Activated CD4-positive, alpha-beta memory T cell treated with anti-CD3 and anti-CD28 coated beads, Interleukin-2, amount 10 ng/mL, durations not matched to agents 7 days and 5 days (primary cell): ENCODE data around the gene LRP5. TPM values are rescaled to one million over a fixed set of nuclear protein-coding genes. Genes with fewer than 3 reads are reported as not detected.
"Not testable (repeated sequence)": the region's sequence is repeated elsewhere in the genome, so short reads cannot be mapped to it uniquely, and the experiment has no call there.

Experiments used
- CTCF ChIA-PET: fragments of 350-600 bp; sonication (Branson Sonifier 250); formaldehyde crosslinking; loops from one replicate; lab custom pipeline; 2021; ENCODE audit warnings: antibody characterized with exemption, inconsistent platforms; lab: Charles Lee
- POLR2A ChIA-PET: fragments of 350-600 bp; sonication (Branson Sonifier 250); formaldehyde crosslinking; loops from one replicate; lab custom pipeline; 2021; ENCODE audit warnings: antibody characterized with exemption; lab: Charles Lee
- DNase-seq: peaks from one replicate; pipeline ENCODE4 v3.0.0-alpha.2; 2020
- H3K27ac Mint-ChIP-seq: one replicate; pipeline ENCODE4 v1.8.0; 2021; ENCODE audit warnings: mild to moderate bottlenecking, mixed read lengths
- H3K27me3 Mint-ChIP-seq: one replicate; pipeline ENCODE4 v1.8.0; 2021; ENCODE audit warnings: mixed read lengths
- H3K36me3 Mint-ChIP-seq: one replicate; pipeline ENCODE4 v1.8.0; 2021; ENCODE audit warnings: low read depth, mixed read lengths
- H3K4me1 Mint-ChIP-seq: one replicate; pipeline ENCODE4 v1.8.0; 2021; ENCODE audit warnings: mixed read lengths
- H3K4me3 Mint-ChIP-seq: one replicate; pipeline ENCODE4 v1.8.0; 2021; ENCODE audit warnings: mild to moderate bottlenecking, mixed read lengths
- H3K9me3 Mint-ChIP-seq: one replicate; pipeline ENCODE4 v1.8.0; 2021; ENCODE audit warnings: mixed read lengths
- total RNA-seq, 2 experiments: library from RNA; stranded (reverse); gene quantifications; one replicate each; pipeline ENCODE4 v1.2.3, GENCODE V29; 2021

The LRP5 gene
- total RNA-seq, 2 experiments from 2014 or later = 12.3 to 13.5 TPM

DNA sequence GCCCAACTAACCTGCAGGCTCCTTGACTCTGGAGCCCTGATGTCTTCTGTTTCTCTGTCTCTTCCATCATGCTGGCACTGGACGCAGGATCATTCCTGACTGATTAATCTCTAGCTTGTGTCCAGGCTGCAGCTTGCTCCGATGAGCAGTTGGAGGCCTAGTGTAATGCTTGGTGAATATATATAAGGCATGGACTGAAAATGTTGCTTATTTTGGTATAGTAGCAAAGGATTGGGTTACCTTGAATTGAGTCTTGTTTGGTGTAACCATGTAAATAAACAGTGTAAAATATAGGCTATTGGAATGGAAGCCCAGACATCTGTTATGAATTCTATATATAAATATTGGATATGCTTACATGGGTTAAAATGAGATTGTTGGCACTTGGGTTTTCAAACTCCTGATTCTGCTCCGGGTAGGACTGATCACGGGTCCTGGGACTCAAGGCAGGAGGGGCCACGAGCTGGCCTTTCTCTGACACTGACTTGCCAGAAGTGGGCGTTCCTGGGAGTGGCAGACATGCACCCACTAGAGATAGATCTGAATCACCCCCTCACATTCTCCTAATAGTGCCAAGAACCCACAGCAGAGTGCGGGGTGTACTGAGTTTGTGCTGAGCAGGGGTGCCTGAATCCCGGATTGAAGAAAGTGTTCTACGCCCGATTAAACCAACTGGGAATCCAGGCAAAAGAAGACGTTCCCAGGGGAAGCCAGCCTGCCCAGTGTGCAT lies 25.8 kb downstream of the LRP5 start:
- Mint-ChIP-seq H3K4me1 (peaks cover 66% of the 10 kb centered on the region), H3K27me3 (no peaks in the 10 kb centered on the region), H3K4me3 (no peak overlapping the region), H3K36me3 (peaks cover 4% of the 10 kb centered on the region), H3K27ac (peak overlapping the region; percentile 16), H3K9me3 (no peaks in the 10 kb centered on the region)
- ChIA-PET POLR2A (interaction anchor here (1.1 to 1.3 kb wide), 2 partner anchors 10 to 67 kb away, joined by 3 read pairs; partner anchors contain the start of gene C11orf24), CTCF (no interaction called here)
- DNase-seq = no peak

DNA sequence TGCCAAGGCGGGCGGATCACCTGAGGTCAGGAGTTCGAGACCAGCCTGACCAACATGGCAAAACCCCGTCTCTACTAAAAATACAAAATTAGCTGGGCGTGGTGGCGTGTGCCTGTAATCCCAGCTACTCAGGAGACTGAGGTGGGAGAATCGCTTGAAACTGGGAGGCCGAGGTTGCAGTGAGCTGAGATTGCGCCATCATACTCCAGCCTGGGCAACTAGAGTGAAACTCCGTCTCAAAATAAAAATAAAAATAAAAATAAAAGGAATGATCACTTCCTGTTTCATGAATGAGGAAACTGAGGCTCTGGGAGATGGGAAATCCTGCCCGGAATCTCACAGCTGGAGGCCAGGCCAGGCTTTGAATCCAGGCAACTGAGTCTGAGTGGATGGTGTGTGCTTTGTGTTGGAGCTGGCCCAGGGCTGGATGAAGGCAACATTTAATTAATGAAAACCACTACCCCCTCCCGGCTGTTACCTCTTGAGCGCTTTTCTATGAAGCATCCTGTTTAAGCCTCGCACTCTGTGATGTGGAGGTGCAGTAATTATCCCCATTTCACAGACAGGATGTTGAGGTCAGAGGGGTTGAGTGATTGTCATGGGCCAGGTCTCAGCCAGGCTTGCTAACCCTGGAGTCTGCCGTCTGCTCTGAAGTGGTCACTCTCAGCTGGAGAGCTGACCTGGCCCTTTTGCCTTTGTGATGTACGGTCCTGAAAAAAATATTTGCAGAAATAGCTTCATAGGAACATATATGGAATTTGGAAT lies 27.8 kb downstream of the LRP5 start:
- Mint-ChIP-seq H3K27me3 (no peaks in the 10 kb centered on the region), H3K27ac (peak overlapping the region; percentile 79), H3K9me3 (no peaks in the 10 kb centered on the region), H3K4me1 (peaks cover 61% of the 10 kb centered on the region), H3K36me3 (no peaks in the 10 kb centered on the region), H3K4me3 (no peak overlapping the region)
- ChIA-PET POLR2A (interaction anchor here (1.3 to 1.6 kb wide), 4 partner anchors 9 to 68 kb away, joined by 4 to 6 read pairs (median 6); partner anchors contain the start of gene C11orf24), CTCF (interaction anchor here (0.9 to 1.4 kb wide), 3 partner anchors 15 to 83 kb away, joined by 3 to 5 read pairs (median 3); partner anchors contain the start of gene C11orf24)
- DNase-seq = peak; percentile 66

DNA sequence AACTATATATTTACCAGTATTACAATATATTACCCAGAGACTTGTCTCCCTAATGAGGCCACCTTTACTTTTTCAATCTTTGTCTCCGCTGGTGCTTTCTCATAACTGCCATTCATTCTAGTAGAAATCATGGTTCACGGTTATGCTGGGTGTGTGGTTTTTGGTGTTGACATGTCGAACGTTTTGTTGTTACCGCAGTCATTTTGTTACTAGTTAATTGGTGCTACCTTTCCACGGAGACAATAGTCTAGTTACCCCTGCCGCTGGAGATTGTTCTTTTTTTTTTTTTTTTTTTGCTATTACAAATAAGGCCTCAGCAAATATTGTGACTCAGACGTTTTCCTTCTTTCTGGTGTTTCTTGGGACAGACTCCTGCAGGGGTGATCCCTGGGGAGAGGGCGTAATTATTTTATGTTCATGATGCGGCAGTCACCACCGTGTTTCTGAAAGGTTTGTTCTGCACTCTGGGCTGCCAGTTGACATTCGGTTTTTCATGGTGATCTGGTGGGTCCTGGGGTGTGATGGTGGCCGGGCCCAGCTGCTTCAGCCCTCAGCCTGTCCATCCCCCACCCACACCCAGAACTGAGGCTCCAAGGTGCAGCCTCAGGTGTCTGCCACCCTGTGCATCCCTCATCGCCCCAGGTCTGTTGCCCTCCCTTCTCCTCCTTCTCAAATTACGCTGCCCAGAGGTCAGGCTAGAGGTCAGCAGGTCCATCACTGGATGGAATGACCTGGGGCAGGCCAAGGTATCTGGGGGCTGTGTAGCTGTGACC lies 28.6 kb downstream of the LRP5 start:
- Mint-ChIP-seq H3K36me3 (no peaks in the 10 kb centered on the region), H3K27ac (peak overlapping the region; percentile 79), H3K9me3 (peaks cover 3% of the 10 kb centered on the region), H3K27me3 (no peaks in the 10 kb centered on the region), H3K4me3 (peak overlapping the region; percentile 4), H3K4me1 (peaks cover 61% of the 10 kb centered on the region)
- DNase-seq = peak; percentile 52
- ChIA-PET CTCF (interaction anchor here (0.9 to 1.2 kb wide), 2 partner anchors 16 to 69 kb away, joined by 3 read pairs; partner anchors contain the start of gene C11orf24), POLR2A (interaction anchor here (0.9 to 1.6 kb wide), 7 partner anchors 10 to 121 kb away, joined by 3 to 6 read pairs (median 4); partner anchors contain the start of gene C11orf24)

DNA sequence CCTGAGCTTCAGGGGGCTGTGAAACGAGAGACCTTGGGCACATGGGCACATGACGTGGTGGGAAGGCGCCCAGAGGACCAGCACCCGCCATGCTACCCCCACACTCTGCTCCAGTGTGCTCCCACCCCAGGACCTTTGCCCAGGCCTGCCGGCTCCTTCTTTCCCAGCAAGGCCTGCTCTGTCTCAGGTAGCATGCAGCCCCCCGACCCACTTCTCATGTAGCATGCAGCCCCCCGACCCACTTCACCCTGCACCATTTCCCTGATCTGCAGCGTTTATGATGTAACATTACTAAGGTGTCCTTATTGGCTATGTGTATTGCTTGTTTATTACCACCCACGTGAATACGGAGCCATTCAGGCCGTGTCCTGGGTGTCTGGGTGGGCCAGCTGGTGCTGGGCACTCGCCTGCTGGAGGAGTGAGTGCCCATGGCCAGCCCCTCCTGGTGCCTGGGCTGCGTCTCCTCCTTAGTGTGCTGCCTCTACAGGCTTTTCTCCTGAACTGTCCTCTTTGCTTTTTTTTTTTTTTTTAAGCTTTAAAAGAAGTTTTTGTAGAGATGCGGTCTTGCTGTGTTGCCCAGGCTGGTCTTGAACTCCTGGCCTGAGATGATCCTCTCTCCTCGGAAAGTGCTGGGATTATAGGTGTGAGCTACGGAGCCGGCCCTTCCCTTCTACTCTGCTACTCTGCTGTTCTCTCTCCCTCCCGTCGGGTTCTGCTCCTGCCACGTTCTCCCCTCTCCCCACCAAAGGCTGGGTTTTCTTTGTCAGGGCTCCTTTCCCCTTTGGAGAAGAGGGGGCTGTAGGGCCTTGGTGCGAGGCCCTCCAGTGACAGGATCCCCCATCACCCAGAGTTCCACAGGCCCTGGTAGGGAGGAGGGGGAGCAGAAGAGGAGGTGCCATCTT lies 29.4 kb downstream of the LRP5 start:
- H3K4me3 Mint-ChIP-seq = no peak overlapping the region
- POLR2A ChIA-PET = interaction anchor here (0.9 to 1.6 kb wide), 4 partner anchors 14 to 120 kb away, joined by 3 to 5 read pairs (median 4); no protein-coding TSS in a partner anchor
- peaks cover 62% of the 10 kb centered on the region for H3K4me1 Mint-ChIP-seq
- no peak overlapping the region for H3K27ac Mint-ChIP-seq
- no peaks in the 10 kb centered on the region for H3K27me3 Mint-ChIP-seq
- no peak for DNase-seq
- peaks cover 3% of the 10 kb centered on the region for H3K9me3 Mint-ChIP-seq
- H3K36me3 Mint-ChIP-seq = no peaks in the 10 kb centered on the region
- CTCF ChIA-PET = no interaction called here

DNA sequence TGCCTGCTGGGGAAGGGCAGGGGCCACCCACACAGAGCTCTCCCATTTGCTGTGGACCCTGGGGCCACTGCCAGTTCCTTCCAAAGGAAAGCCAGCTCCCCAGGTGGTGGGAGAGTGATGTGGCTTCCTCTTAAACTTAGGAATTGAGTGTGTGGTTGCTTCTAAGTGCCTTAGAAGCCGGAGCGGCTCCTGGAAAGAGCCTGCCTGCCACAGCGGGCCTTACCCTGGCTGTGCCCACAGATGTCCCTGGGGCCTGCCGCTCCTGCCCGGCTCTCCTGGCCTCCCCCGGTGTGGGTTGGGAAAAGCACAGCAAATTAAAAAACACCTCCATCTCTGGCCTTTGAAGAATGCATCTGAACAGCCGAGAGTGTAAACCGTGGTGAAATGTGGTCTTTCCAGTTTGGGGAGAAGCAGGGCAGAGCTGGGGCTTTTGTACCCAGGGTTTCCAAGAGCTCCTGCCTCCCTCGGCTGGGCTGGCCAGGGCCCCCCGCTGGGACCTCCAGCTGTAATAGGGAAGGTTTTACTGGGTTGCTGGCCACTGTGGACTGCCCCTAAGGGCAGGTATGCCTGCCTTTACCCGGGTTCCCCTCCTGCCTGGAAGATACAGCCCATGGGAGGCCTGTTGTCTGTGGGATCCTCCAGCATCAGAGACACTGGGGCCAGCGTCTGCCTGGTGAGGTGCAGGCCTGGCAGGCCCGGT lies 30.2 kb downstream of the LRP5 start:
- ChIA-PET POLR2A (interaction anchor here (1.2 to 1.5 kb wide), 2 partner anchors 14 to 39 kb away, joined by 3 read pairs; no protein-coding TSS in a partner anchor), CTCF (no interaction called here)
- Mint-ChIP-seq H3K27ac (no peak overlapping the region), H3K9me3 (peaks cover 3% of the 10 kb centered on the region), H3K4me1 (peaks cover 62% of the 10 kb centered on the region), H3K36me3 (no peaks in the 10 kb centered on the region), H3K27me3 (no peaks in the 10 kb centered on the region), H3K4me3 (no peak overlapping the region)
- DNase-seq = no peak

DNA sequence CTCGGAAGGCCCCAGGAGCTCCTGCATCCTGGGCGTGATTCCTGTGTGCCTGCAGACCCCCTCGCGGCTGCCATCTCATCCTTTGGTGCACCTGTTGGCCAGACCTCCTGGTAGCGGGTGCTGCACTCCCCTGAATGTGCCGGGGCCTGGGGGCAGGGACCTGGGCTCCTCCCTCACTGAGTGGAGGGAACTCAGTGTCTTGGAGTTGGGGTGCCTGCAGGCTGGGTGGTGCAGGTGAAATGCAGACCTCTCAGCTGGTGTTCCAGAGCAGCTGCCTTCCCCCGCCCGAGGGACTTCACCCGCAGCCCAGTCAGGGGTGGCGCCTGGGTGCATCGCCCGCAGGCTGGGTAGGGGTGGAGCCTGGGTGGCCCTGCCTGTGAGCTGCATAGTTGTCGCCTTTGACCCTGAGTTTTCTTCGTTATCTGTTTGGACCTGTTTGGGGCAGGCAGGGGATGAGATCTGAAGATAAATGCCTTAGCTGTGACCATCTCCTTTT lies 31.4 kb downstream of the LRP5 start:
- Mint-ChIP-seq H3K36me3 (no peaks in the 10 kb centered on the region), H3K4me1 (peaks cover 53% of the 10 kb centered on the region), H3K27me3 (no peaks in the 10 kb centered on the region), H3K4me3 (no peak overlapping the region), H3K9me3 (peaks cover 3% of the 10 kb centered on the region), H3K27ac (no peak overlapping the region)
- DNase-seq = no peak
- CTCF ChIA-PET = no interaction called here
- POLR2A ChIA-PET = no interaction called here

DNA sequence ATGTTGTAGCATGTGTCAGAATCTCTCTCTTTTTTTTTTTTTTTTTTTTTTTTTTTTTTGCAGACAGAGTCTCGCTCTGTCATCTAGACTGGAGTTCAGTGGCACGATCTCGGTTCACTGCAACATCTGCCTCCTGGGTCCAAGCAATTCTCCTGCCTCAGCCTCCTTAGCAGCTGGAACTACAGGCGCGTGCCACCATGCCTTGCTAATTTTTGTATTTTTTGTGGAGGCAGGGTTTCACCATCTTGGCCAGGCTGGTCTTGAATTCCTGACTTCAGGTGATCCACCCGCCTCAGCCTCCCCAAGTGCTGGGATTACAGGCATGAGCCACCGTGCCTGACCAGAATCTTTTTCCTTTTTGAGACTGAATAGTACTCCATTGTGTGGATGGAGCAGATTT lies 32.4 kb downstream of the LRP5 start:
- H3K9me3 Mint-ChIP-seq, CTCF ChIA-PET, POLR2A ChIA-PET, H3K4me3 Mint-ChIP-seq, H3K27ac Mint-ChIP-seq, H3K36me3 Mint-ChIP-seq, DNase-seq, H3K27me3 Mint-ChIP-seq: not testable (repeated sequence)
- H3K4me1 Mint-ChIP-seq = peaks cover 45% of the 10 kb centered on the region

DNA sequence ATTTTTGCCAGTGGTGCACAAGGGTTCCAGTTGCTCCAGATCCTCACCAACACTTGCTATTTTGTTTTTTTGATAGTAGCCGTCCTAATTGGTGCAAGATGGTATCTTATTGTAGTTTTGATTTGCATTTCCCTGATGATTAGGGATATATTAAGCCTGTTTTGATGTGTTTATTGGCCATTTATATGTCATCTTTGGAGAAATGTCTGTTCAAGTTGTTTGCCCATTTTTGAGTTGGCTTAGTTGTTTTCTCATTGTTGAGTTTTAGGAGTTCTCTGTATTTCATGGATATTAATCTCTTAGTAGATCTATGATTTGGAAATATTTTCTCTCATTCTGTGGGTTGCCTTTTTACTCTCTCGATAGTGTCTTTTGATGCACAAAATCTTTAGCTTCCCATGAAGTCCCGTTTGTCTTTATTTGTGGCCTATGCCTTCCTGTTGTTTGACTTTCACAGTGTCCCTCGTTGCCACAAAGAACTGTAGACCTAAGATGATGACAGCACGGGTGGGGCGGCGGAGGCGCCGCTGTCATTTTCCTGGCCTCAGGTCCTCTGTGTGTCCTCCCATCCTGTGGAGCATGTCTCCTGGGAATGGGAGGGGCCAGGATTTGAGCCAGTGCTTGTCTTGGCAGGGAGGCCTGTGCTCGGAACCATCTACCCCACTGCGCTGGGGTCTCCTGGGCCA lies 33.5 kb downstream of the LRP5 start:
- ChIA-PET POLR2A (no interaction called here), CTCF (no interaction called here)
- H3K27ac Mint-ChIP-seq = no peak overlapping the region

DNA sequence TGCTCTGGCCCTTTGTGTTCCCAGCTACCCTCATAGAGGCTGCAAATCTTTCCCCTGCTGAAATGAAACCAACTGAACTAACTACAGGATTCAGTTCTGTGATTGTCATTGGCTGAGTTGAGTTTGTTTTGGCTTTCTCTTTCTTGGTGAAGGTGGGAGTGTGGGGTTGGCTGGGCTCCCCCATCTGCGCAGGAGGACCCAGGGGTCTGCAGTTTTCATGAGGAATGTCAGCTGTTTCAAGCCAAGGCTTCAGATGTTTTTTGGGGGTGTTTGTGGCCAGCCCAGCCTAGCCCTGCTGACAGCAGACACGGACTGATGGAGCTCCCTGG lies 34.0 kb downstream of the LRP5 start:
- H3K36me3 Mint-ChIP-seq = no peaks in the 10 kb centered on the region
- no peaks in the 10 kb centered on the region for H3K27me3 Mint-ChIP-seq
- peaks cover 30% of the 10 kb centered on the region for H3K4me1 Mint-ChIP-seq
- CTCF ChIA-PET = no interaction called here
- no peak overlapping the region for H3K4me3 Mint-ChIP-seq
- POLR2A ChIA-PET = no interaction called here
- H3K9me3 Mint-ChIP-seq = peaks cover 3% of the 10 kb centered on the region
- H3K27ac Mint-ChIP-seq = no peak overlapping the region
- DNase-seq = no peak

More for the DNA sequence above, 33.5 kb downstream of the LRP5 start:
- Mint-ChIP-seq H3K36me3 (no peaks in the 10 kb centered on the region), H3K27me3 (no peaks in the 10 kb centered on the region), H3K9me3 (peaks cover 3% of the 10 kb centered on the region), H3K4me3 (no peak overlapping the region), H3K4me1 (peaks cover 35% of the 10 kb centered on the region)
- DNase-seq = no peak

DNA sequence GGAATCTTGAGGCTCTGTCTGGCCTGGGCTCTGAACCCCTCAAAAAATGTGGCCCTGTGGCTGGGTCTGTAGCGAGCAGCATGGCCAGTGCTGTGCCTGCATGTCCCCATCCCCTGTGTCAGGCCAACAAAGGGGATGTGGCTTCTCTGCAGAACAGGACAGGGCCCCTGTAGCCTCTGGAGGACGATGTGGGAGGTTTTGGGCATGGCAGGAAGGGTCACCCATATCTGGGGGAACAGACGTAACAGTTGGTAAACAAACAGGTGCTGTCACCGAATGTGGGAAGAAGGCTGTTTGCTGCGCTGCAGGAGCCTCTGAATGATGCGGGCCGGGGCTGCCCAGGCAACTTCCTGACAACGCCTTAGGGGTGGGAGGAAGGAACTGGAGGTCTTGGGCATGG lies 35.0 kb downstream of the LRP5 start:
- Mint-ChIP-seq H3K4me3 (no peak overlapping the region), H3K27me3 (no peaks in the 10 kb centered on the region), H3K27ac (no peak overlapping the region), H3K9me3 (peaks cover 3% of the 10 kb centered on the region), H3K4me1 (peaks cover 22% of the 10 kb centered on the region), H3K36me3 (no peaks in the 10 kb centered on the region)
- CTCF ChIA-PET = no interaction called here
- POLR2A ChIA-PET = no interaction called here
- no peak for DNase-seq

DNA sequence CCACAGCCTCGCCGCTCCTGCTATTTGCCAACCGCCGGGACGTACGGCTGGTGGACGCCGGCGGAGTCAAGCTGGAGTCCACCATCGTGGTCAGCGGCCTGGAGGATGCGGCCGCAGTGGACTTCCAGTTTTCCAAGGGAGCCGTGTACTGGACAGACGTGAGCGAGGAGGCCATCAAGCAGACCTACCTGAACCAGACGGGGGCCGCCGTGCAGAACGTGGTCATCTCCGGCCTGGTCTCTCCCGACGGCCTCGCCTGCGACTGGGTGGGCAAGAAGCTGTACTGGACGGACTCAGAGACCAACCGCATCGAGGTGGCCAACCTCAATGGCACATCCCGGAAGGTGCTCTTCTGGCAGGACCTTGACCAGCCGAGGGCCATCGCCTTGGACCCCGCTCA lies 35.5 kb downstream of the LRP5 start:
- Mint-ChIP-seq H3K27ac (no peak overlapping the region), H3K4me1 (peaks cover 22% of the 10 kb centered on the region), H3K27me3 (no peaks in the 10 kb centered on the region), H3K9me3 (peaks cover 3% of the 10 kb centered on the region), H3K36me3 (no peaks in the 10 kb centered on the region), H3K4me3 (no peak overlapping the region)
- ChIA-PET CTCF (no interaction called here), POLR2A (no interaction called here)
- DNase-seq = no peak
